ENCODE measurements around the gene SALL3.
"Not testable (repeated sequence)": the region's sequence is repeated elsewhere in the genome, so short reads cannot be mapped to it uniquely, and the experiment has no call there.

The SALL3 gene

GRCh38 chr18:78979730-78980278 lies at the start of gene SALL3:
SALL3 (plus strand) TSS chr18:78979818; CDS start chr18:78980275, 457 bp downstream.
- DNase-seq (ENCODE audit: extremely low read depth in 1 of 2, low read depth in 1 of 2) = no peak

- DNase-seq (ENCODE audit: extremely low read depth in 1 of 2, low read depth in 1 of 2) = no peak
Measured at GRCh38 chr18:78932281-78932680, 47.3 kb upstream of the SALL3 start.

GRCh38 chr18:78934003-78934402 lies 45.6 kb upstream of the SALL3 start:
- no peak for DNase-seq (ENCODE audit: extremely low read depth in 1 of 2, low read depth in 1 of 2)

- no peak for DNase-seq (ENCODE audit: extremely low read depth in 1 of 2, low read depth in 1 of 2)
Measured at GRCh38 chr18:78934551-78935225, 44.9 kb upstream of the SALL3 start.

GRCh38 chr18:78935406-78935805 lies 44.2 kb upstream of the SALL3 start:
- no peak for DNase-seq (ENCODE audit: extremely low read depth in 1 of 2, low read depth in 1 of 2)

- no peak for DNase-seq (ENCODE audit: extremely low read depth in 1 of 2, low read depth in 1 of 2)
Measured at GRCh38 chr18:78936251-78937005, 43.2 kb upstream of the SALL3 start.

- DNase-seq (ENCODE audit: extremely low read depth in 1 of 2, low read depth in 1 of 2) = no peak
Measured at GRCh38 chr18:78937166-78937565, 42.5 kb upstream of the SALL3 start.

GRCh38 chr18:78939105-78939504 lies 40.5 kb upstream of the SALL3 start:
- no peak for DNase-seq (ENCODE audit: extremely low read depth in 1 of 2, low read depth in 1 of 2)

- no peak for DNase-seq (ENCODE audit: extremely low read depth in 1 of 2, low read depth in 1 of 2)
Measured at GRCh38 chr18:78939734-78940494, 39.7 kb upstream of the SALL3 start.

GRCh38 chr18:78942236-78942635 lies 37.4 kb upstream of the SALL3 start:
- DNase-seq (ENCODE audit: extremely low read depth in 1 of 2, low read depth in 1 of 2) = not testable (repeated sequence)

- DNase-seq (ENCODE audit: extremely low read depth in 1 of 2, low read depth in 1 of 2) = no peak
Measured at GRCh38 chr18:78945628-78946027, 34.0 kb upstream of the SALL3 start.

- no peak for DNase-seq (ENCODE audit: extremely low read depth in 1 of 2, low read depth in 1 of 2)
Measured at GRCh38 chr18:78947291-78947690, 32.3 kb upstream of the SALL3 start.

- no peak for DNase-seq (ENCODE audit: extremely low read depth in 1 of 2, low read depth in 1 of 2)
Measured at GRCh38 chr18:78948221-78948620, 31.4 kb upstream of the SALL3 start.

GRCh38 chr18:78948707-78949106 lies 30.9 kb upstream of the SALL3 start:
- no peak for DNase-seq (ENCODE audit: extremely low read depth in 1 of 2, low read depth in 1 of 2)

- DNase-seq (ENCODE audit: extremely low read depth in 1 of 2, low read depth in 1 of 2) = no peak
Measured at GRCh38 chr18:78949216-78949615, 30.4 kb upstream of the SALL3 start.

- DNase-seq (ENCODE audit: extremely low read depth in 1 of 2, low read depth in 1 of 2) = no peak
Measured at GRCh38 chr18:78950386-78950785, 29.2 kb upstream of the SALL3 start.

- no peak for DNase-seq (ENCODE audit: extremely low read depth in 1 of 2, low read depth in 1 of 2)
Measured at GRCh38 chr18:78953566-78953965, 26.1 kb upstream of the SALL3 start.

GRCh38 chr18:78955051-78955450 lies 24.6 kb upstream of the SALL3 start:
- no peak for DNase-seq (ENCODE audit: extremely low read depth in 1 of 2, low read depth in 1 of 2)

GRCh38 chr18:78957140-78957539 lies 22.5 kb upstream of the SALL3 start:
- DNase-seq (ENCODE audit: extremely low read depth in 1 of 2, low read depth in 1 of 2) = no peak

- no peak for DNase-seq (ENCODE audit: extremely low read depth in 1 of 2, low read depth in 1 of 2)
Measured at GRCh38 chr18:78960709-78961108, 18.9 kb upstream of the SALL3 start.

GRCh38 chr18:78962098-78962497 lies 17.5 kb upstream of the SALL3 start:
- DNase-seq (ENCODE audit: extremely low read depth in 1 of 2, low read depth in 1 of 2) = no peak
